ENCODE measurements around the gene TBXAS1.

The TBXAS1 gene

DNA sequence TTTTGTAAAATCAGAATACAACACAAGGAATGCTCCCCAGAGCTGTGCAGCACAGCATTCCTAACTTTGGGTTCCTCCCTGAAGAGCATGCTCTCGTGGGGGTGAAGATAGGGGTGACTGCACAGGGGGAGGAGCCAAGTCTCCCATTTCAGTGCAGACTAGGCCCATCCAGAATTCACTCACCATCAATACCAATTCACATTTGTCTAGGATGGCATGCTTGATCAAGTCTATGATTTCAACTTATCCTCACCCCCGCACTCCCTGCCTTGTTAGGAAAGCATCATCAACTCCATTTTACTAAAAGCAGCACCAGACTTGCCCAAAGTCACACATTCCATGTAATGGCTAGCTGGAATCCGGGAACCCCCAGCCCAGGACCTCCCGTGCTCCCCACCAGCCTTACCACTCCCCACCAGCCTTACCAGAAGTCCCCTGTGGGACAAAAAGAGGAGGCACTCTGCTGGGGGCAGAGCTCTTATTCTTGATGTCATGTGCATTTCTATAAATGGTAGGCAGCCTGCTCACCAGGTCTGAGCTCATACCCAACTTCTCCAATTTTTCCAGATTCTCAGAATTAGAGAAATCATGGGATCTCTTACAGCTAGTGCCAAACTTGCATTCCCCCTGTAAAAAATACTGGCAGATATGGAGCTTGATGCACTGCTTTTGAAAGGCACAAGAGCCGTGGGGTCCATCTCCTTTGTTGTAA, 227.5 kb downstream of the TBXAS1 start:
- no peak for DNase-seq

DNA sequence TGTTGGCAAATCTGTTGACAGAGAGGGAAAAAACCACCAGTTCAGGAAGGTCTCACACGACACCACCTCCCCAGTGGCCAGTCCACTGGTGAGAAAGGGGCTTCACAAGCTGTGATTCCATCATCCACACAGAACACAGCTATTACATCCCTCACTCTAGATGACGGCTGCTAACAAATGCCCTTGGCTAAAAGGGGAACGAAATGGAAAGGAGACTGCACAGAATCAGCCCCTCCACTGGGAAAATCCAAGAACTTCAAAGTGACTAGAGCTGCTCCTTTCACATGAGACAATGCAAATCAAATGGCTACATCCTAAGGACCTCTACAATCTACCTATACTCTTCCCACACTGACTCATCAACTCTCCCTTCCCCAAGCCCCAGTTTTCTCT, 228.1 kb downstream of the TBXAS1 start:
- DNase-seq = no peak

DNA sequence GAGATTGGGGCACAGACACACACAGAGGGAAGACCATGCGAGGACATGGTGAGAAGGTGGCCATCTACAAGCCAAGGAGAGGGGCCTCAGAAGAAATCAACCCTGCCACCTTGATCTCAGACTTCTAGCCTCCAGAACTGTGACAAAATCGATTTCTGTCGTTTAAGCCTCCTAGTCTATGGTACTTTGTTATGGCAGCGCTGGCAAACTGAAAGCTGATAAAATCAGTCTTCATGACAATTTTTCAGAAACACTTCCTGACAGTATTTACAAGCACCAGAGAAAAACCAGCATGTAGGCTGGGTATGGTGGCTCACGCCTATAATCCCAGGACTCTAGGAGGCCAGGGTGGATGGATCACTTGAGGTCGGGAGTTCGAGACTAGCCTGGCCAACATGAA, 229.5 kb downstream of the TBXAS1 start:
- no peak for DNase-seq

DNA sequence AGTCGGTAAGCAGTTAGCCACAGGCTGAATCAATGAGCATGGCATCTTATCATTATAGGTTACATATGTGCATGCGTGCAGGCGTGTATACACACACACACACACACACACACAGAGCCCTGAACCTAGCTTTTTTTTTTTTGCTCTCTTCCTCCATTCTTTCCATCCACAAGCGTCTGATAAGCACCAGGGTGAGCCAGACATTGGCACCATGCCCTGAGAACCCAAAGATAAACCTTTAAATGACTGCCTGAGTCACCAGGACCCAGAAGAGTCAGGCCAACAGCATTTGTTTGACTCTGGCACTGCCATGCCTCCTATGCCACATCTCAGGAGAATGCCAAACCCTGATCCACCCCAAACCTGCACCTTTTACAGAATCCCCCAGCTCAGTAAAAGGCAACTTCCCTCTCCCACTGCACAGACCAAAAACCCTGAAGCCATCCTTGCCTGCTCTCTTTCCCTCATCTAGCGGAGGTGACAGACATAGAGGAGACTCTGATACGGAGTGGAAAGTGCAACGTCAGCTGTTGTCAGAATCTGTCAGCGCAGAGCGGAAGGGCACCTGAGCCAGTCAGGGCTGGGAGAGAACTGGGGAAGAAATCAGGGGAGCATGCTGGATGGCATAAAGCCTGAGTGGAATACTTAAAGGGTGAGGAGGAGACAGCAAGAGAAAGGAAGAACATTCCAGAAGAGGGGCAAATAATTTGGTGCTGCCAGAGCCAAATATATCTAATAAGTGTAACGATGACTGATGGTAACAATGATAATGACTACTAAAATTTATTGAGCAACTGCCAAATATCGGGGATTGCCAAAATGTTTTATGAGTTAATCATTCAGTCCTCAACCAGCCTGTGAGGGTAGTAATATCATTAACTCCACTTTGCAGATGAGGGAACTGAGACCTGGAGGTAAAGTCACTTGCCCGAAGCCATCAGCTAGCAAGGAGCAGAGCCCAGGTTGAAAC, 230.5 kb downstream of the TBXAS1 start:
- peak; percentile 54 for DNase-seq

DNA sequence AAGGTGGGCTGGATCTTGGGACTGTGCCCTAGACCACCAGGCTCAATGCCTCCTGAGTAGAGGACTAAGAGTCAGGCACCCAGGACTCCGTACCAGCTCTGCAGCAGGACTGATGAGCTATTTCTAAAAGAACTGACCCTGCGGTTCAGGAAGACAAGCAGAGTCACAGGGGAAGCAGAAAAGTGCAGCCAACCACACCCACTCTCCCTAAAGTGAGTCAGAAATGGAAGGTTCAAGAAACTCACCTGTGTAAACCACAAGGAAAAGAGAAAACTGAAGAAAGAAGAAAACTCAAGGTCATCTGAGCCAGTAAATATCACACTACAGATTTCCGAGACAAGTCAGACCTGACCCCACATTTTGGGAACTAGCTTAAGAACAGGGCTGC, 231.2 kb downstream of the TBXAS1 start:
- no peak for DNase-seq

DNA sequence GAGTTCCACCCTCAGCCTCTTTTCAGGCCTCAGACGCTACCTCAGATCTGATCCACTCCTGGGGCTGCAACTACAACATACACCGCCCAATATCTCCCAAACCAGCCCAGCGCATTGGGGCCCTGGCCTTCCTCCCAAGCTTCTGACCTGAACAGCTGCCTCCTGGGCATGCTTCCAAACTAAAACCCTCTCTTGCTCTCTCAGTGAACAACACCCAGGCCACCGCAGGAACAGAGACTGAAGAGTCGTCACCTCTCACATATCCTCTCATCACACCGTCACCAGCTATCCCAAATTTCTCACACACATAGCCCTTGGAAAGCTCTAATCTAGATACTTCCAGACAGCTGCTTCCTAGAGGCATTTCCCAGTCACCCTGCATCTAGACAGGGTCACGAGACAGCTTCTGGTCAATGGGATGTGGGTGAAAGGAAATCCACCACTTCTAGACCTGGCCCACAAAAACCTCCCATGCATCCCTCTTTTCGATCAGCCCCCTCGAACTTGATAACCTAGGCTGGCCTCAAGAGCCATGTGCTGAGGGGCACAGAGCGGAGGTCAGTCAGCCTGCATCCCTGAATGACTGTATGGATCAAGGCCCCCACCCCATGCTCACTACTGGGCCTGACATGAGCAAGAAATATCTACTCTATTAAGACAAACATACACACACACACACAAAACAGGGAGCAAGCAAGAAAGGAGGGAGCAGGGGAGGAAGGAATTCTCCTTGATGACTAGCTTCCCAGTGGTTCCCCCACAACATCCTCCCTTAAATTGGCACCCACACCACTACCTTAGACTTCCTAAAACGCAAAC, 231.9 kb downstream of the TBXAS1 start:
- peak; percentile 75 for DNase-seq

DNA sequence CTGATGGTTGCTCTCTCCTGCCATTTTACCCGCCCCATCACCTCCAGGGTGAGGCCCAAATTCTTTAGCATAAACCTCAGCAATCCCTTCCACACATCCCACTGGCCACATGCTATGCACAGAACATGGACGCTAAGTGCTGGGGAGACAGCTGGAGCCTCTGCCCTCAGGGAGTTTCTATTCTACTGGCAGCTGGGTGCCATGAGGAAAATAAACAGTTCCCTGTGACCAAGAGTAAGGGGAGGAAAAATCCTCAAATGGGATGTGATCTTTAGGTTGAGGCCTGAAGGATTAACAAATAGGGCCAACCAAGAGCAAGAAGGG, 232.5 kb downstream of the TBXAS1 start:
- DNase-seq = no peak

DNA sequence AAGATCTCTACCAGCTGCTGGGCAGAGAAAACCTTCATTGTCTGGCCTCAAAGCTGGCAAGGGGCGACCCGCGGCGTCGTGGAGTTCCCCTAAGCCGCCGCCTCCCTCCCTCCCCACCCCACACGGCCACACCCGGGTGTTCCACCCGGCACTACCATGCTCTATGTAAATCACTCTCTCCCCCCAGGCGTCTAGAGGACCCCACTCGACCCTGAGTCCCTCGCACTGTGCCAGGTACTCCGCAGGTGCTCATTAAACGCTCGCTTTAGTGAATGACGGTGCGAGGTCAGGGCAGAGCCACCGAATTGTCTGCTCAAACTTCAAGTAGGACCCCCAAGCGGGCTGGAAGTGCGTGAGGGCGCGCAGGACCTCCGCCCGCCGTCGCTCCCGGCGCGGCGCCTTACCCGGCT, 233.1 kb downstream of the TBXAS1 start:
- DNase-seq = peak; percentile 23

DNA sequence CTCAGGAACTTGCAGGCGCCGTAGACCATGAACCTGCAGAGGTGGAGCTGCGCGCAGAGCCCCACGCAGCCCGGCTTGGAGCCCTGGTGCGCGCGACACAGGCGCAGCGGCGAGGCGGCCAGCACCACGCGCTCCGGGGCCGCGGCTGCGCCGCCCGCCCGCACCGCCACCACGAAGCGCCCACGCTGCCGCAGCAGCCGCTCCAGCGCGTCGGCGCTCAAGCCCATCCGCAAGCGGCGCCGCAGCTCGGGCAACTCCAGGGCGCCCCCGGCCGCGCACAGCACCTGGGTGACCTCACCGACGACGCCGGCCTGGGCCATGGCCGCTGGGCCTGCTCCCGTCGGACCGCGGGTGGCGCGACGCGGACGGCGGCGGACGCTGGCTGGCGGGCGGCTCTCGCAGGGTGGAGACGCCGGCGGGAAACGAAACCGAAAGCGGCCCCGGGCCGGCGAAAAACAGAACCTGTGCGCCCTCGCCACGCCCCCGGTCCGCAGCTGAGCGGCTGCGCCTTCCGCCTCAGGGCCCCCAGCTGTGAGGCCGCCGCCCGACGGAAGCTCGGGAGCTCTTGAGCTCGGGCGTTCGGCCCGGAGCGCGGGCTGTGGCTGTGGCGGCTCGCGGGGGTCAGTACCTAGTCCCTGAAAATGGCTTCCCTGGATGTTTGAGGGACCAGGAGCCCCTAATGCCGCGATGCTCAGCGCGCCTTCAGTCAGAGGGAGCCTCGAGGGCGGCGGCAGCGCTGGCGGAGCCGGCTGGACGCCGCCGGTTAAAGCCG, 233.7 kb downstream of the TBXAS1 start, which contains the start of gene PARP12:
Gene PARP12, minus strand, starts transcription at position 424 of the 772 bp plus-strand sequence. Its CDS starts 104 bp downstream, at position 320.
- DNase-seq = peak; percentile 57

DNA sequence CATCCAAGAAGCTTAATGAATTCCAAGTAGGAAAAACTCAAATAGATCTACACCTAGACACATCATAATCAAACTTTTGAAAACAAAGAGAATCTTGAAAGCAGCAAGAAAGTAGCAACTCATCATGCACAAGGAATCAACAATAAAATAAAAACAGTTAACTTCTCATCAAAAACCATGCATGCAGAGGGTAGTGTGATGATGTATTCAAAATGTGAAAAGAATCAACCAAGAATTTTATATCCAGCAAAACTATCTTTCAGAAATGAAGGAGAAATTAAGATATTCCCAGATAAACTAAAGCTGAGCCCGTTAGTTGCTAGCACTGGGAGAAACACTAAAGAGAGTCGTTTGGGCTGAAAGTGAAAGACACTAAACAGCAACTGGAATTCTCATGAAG, 238.0 kb downstream of the TBXAS1 start:
- DNase-seq = no peak

DNA sequence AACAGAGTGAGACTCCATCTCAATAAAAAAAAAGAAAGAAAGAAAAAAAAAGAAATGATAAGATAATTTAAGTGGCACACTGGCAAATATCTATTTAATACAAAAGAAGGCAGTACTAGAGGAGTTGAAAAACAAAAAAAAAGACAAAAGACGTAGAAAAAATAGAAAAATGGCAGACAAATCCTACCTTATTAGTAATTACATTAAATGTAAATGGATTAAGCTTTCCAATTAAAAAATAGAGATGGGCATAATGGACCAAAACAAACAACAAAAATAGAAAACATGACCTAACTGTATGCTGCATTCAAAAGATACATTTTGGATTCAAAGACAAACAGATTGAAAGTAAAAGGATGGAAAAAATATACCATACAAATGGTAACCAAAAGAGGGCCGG, 239.0 kb downstream of the TBXAS1 start:
- no peak for DNase-seq

DNA sequence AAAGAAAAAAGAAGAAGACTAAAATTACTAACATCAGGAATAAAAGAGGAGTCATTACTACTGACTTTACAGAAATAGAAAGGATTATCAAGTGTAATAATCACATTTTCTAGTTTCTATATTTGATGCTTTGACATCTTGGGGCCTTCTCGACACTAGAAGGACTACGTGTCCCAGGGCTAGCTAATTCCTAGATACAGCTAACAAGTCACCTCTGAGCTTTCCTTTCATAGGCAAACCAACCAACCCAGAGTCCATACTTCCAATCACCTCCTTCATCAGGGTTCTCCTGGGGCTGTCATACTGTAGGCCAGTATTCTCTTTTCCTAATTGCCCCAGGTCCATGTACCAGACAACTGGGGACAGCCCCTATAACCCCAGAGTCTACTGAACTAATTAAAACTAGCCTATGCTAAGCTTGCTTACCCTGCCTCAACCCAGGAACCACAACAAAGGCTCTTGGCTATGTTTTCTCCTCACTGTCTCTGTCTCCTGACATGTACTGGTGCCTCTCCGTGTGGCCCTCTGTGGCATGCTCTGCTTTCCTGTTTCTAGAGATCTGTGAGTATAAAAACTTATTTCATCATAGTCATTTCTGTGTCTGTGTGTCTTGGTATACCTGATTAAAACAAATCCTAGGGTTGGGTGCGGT, 240.4 kb downstream of the TBXAS1 start:
- DNase-seq = no peak

All from DMS79 (cell line).